ENCODE data around the gene PHLPP1.

Gene PHLPP1

DNA sequence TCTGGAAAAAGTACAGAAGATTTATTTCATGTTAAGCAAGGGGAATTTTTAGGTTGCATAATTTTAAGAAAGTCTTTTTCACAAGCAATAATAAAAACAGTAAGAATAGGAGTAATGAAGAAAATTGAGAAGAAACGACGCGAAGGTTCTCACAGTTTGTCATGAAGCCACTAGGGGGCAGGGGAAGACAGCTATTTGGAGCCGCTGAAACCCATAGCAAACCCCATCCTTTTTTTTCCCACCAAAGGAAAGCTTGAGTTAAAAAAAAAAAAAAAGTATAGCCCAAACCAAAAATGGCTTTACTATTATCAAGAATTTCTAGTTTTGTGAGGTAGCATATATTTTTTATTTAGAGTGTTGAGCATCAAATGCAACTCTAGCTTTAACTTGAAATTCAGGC is 300.9 kb downstream of the PHLPP1 start:
- Histone ChIP-seq H3K4me2 (ENCODE audit: low read depth, low read length, poor library complexity, severe bottlenecking) (no peak overlapping the region), H2AFZ (ENCODE audit: low read depth, low read length, severe bottlenecking) (no peak overlapping the region), H3K27me3 (ENCODE audit: low read length) (no peaks in the 10 kb centered on the region), H3K27ac (ENCODE audit: low read depth, low read length) (no peak overlapping the region), H4K20me1 (ENCODE audit: low read depth, low read length) (no peaks in the 10 kb centered on the region), H3K79me2 (ENCODE audit: insufficient read depth, low read length) (no peaks in the 10 kb centered on the region), H3K9me3 (ENCODE audit: insufficient read depth, low read length) (peaks cover 4% of the 10 kb centered on the region; the same call in 1 of the 2 replicates), H3K9me2 (replicated peaks; ENCODE audit: insufficient read depth, low read length) (no peaks in the 10 kb centered on the region), H3K4me3 (ENCODE audit: insufficient read depth, low read length, poor library complexity, severe bottlenecking) (no peak overlapping the region), H3F3A (ENCODE audit: insufficient read depth) (no peaks in the 10 kb centered on the region), H3K36me3 (ENCODE audit: low read length) (no peaks in the 10 kb centered on the region), H3K9ac (ENCODE audit: low read length) (no peak overlapping the region)
- TF ChIP-seq CTCF (IDR thresholded peaks at IDR 0.05; ENCODE audit: insufficient read depth, low read length, poor library complexity, severe bottlenecking), result peak; percentile 81
- TF ChIP-seq EZH2phosphoT487 (conservative IDR thresholded peaks at IDR 0.05; ENCODE audit: low read length), result no peak

- TF ChIP-seq EZH2phosphoT487 (conservative IDR thresholded peaks at IDR 0.05; ENCODE audit: low read length) (no peak), CTCF (IDR thresholded peaks at IDR 0.05; ENCODE audit: insufficient read depth, low read length, poor library complexity, severe bottlenecking) (no peak)
- H3K27me3 ChIP-seq (ENCODE audit: low read length), result no peaks in the 10 kb centered on the region
- H2AFZ ChIP-seq (ENCODE audit: low read depth, low read length, severe bottlenecking), result no peak overlapping the region
- no peaks in the 10 kb centered on the region for H4K20me1 ChIP-seq (ENCODE audit: low read depth, low read length)
- H3F3A ChIP-seq (ENCODE audit: insufficient read depth), result no peaks in the 10 kb centered on the region
- no peaks in the 10 kb centered on the region for H3K79me2 ChIP-seq (ENCODE audit: insufficient read depth, low read length)
- H3K9me3 ChIP-seq (ENCODE audit: insufficient read depth, low read length), result peaks cover 4% of the 10 kb centered on the region; the same call in 1 of the 2 replicates
- no peak overlapping the region for H3K4me3 ChIP-seq (ENCODE audit: insufficient read depth, low read length, poor library complexity, severe bottlenecking)
- no peaks in the 10 kb centered on the region for H3K36me3 ChIP-seq (ENCODE audit: low read length)
- H3K9ac ChIP-seq (ENCODE audit: low read length), result no peak overlapping the region
- no peak overlapping the region for H3K27ac ChIP-seq (ENCODE audit: low read depth, low read length)
- H3K9me2 ChIP-seq (replicated peaks; ENCODE audit: insufficient read depth, low read length), result no peaks in the 10 kb centered on the region
- no peak overlapping the region for H3K4me2 ChIP-seq (ENCODE audit: low read depth, low read length, poor library complexity, severe bottlenecking)
Observed at GRCh38 chr18:63017076-63017475, 301.7 kb downstream of the PHLPP1 start.

GRCh38 chr18:63017977-63018376 is 302.6 kb downstream of the PHLPP1 start:
- TF ChIP-seq CTCF (IDR thresholded peaks at IDR 0.05; ENCODE audit: insufficient read depth, low read length, poor library complexity, severe bottlenecking) (no peak), EZH2phosphoT487 (conservative IDR thresholded peaks at IDR 0.05; ENCODE audit: low read length) (no peak)
- Histone ChIP-seq H3K4me3 (ENCODE audit: insufficient read depth, low read length, poor library complexity, severe bottlenecking) (no peak overlapping the region), H3K79me2 (ENCODE audit: insufficient read depth, low read length) (no peaks in the 10 kb centered on the region), H3K9me2 (replicated peaks; ENCODE audit: insufficient read depth, low read length) (no peaks in the 10 kb centered on the region), H3K9me3 (ENCODE audit: insufficient read depth, low read length) (peaks cover 4% of the 10 kb centered on the region; the same call in 1 of the 2 replicates), H3F3A (ENCODE audit: insufficient read depth) (no peaks in the 10 kb centered on the region), H3K4me2 (ENCODE audit: low read depth, low read length, poor library complexity, severe bottlenecking) (no peak overlapping the region), H2AFZ (ENCODE audit: low read depth, low read length, severe bottlenecking) (no peak overlapping the region), H4K20me1 (ENCODE audit: low read depth, low read length) (no peaks in the 10 kb centered on the region), H3K9ac (ENCODE audit: low read length) (no peak overlapping the region), H3K27me3 (ENCODE audit: low read length) (no peaks in the 10 kb centered on the region), H3K27ac (ENCODE audit: low read depth, low read length) (no peak overlapping the region), H3K36me3 (ENCODE audit: low read length) (no peaks in the 10 kb centered on the region)
